DMS114 treated with DMSO at 0.1 percent for 48 hours (cell line): Measurements from ENCODE around the gene GFER.
"Not testable (repeated sequence)": the region's sequence is repeated elsewhere in the genome, so short reads cannot be mapped to it uniquely, and the experiment has no call there.

Source experiments
- DNase-seq: peaks from one replicate; lab custom pipeline; 2025; ENCODE audit not compliant: unreplicated experiment; lab: John Stamatoyannopoulos, UW

Gene GFER

GRCh38 chr16:1957434-1958142, 26.4 kb upstream of the GFER start:
- DNase-seq: not testable (repeated sequence)

GRCh38 chr16:1958143-1958491, 25.9 kb upstream of the GFER start:
- not testable (repeated sequence) for DNase-seq

- DNase-seq: no peak
These were observed 25.2 kb upstream of the GFER start for GRCh38 chr16:1958715-1959268.

- peak; percentile 63 for DNase-seq
These were observed 24.5 kb upstream of the GFER start, which contains the start of gene NDUFB10 for GRCh38 chr16:1959269-1960039. NDUFB10 (plus strand) TSS chr16:1959538; CDS start chr16:1959625, 87 bp downstream.

GRCh38 chr16:1960665-1961630, 23.0 kb upstream of the GFER start:
- peak; percentile 66 for DNase-seq

GRCh38 chr16:1961651-1962067, 22.3 kb upstream of the GFER start:
- no peak for DNase-seq

- DNase-seq: not testable (repeated sequence)
These were observed 21.5 kb upstream of the GFER start for GRCh38 chr16:1962161-1963153.

GRCh38 chr16:1963806-1964505, 20.0 kb upstream of the GFER start:
- DNase-seq: no peak

GRCh38 chr16:1964506-1965395, 19.2 kb upstream of the GFER start, which contains the start of gene RPS2:
RPS2 (minus strand) TSS chr16:1964826; CDS start chr16:1964625, 201 bp downstream.
- peak; percentile 92 for DNase-seq

- DNase-seq: no peak
These were observed 18.5 kb upstream of the GFER start for GRCh38 chr16:1965396-1966001.

GRCh38 chr16:1966460-1966859, 17.5 kb upstream of the GFER start, which contains the start of gene RNF151:
RNF151 (plus strand) TSS chr16:1966856; CDS start chr16:1966882, 26 bp downstream.
- no peak for DNase-seq

GRCh38 chr16:1968146-1968953, 15.6 kb upstream of the GFER start:
- DNase-seq: no peak

GRCh38 chr16:1971796-1972489, 12.1 kb upstream of the GFER start, which contains the start of gene TBL3:
TBL3 (plus strand) TSS chr16:1972053; CDS start chr16:1972165, 112 bp downstream.
- peak; percentile 75 for DNase-seq

GRCh38 chr16:1972490-1972877, 11.5 kb upstream of the GFER start:
- no peak for DNase-seq

GRCh38 chr16:1973461-1974156, 10.4 kb upstream of the GFER start:
- no peak for DNase-seq
